HepG2 (cell line): ENCODE results near the gene LPO. TPM values are rescaled to one million over a fixed set of nuclear protein-coding genes. Genes with fewer than 3 reads are reported as not detected.

Experiments used
- ARID2 ChIP-seq: sonication (generic); formaldehyde crosslinking; IDR thresholded peaks from 2 replicates; pipeline ENCODE4 v1.8.1; 2022; ENCODE audit warnings: mild to moderate bottlenecking, missing genetic modification reagents, borderline replicate concordance
- CEBPG ChIP-seq: IDR thresholded peaks from 2 replicates; pipeline ENCODE4 v1.6.1; 2016
- DMAP1 ChIP-seq: IDR thresholded peaks from 2 replicates; pipeline ENCODE4 v1.6.1; 2016
- DNMT3B ChIP-seq: conservative IDR thresholded peaks from 2 replicates; pipeline ENCODE4 v1.6.1; 2016; ENCODE audit warnings: missing biosample characterization, control low read depth
- FOSL2 ChIP-seq: sonication (generic); formaldehyde crosslinking; IDR thresholded peaks from 2 replicates; pipeline ENCODE4 v1.4.0; 2020; ENCODE audit warnings: missing genetic modification reagents
- KLF13 ChIP-seq: sonication (generic); formaldehyde crosslinking; IDR thresholded peaks from 2 replicates; pipeline ENCODE4 v1.4.0; 2020; ENCODE audit warnings: mild to moderate bottlenecking, missing genetic modification reagents
- MED13 ChIP-seq: sonication (generic); formaldehyde crosslinking; IDR thresholded peaks from 2 replicates; pipeline ENCODE4 v1.5.0; 2020; ENCODE audit warnings: missing genetic modification reagents
- MTF1 ChIP-seq: sonication (generic); formaldehyde crosslinking; IDR thresholded peaks from 2 replicates; pipeline ENCODE4 v1.5.0; 2020; ENCODE audit warnings: missing genetic modification reagents
- SMARCC2 ChIP-seq: fragments of 450-650 bp; IDR thresholded peaks from 2 replicates; pipeline ENCODE4 v1.6.1; 2017; ENCODE audit warnings: antibody characterized with exemption, mild to moderate bottlenecking
- YEATS4 ChIP-seq: sonication (generic); formaldehyde crosslinking; IDR thresholded peaks from 2 replicates; pipeline ENCODE4 v1.4.0; 2020; ENCODE audit warnings: missing genetic modification reagents, borderline replicate concordance
- ZFX ChIP-seq: sonication (generic); formaldehyde crosslinking; IDR thresholded peaks from 2 replicates; pipeline ENCODE4 v1.4.0; 2020; ENCODE audit warnings: mild to moderate bottlenecking, low read depth, missing genetic modification reagents, moderate library complexity
- ZNF253 ChIP-seq: sonication (generic); formaldehyde crosslinking; IDR thresholded peaks from 2 replicates; pipeline ENCODE4 v1.8.0; 2022; ENCODE audit warnings: mild to moderate bottlenecking, missing genetic modification reagents, borderline replicate concordance
- ZNF354B ChIP-seq: sonication (generic); formaldehyde crosslinking; IDR thresholded peaks from 2 replicates; pipeline ENCODE4 v1.8.0; 2022; ENCODE audit warnings: mild to moderate bottlenecking, missing genetic modification reagents
- ZNF577 ChIP-seq: sonication (generic); formaldehyde crosslinking; IDR thresholded peaks from 2 replicates; pipeline ENCODE4 v1.4.0; 2020; ENCODE audit warnings: mild to moderate bottlenecking, low read depth, missing genetic modification reagents, borderline replicate concordance
- ZNF644 ChIP-seq: IDR thresholded peaks from 2 replicates; pipeline ENCODE4 v1.6.1; 2016; ENCODE audit warnings: low read depth
- polyA plus RNA-seq, 8 experiments: library from polyadenylated mRNA; depleted of rRNA in 3 of 8; stranded (reverse) in 7 of 8; unstranded in 1 of 8; fragments of >200 nt; fragmentation: Illumina TruSeq in 4 of 8; extraction: Trizol in 4 of 8; gene quantifications; 2 replicates each; pipeline versions ENCODE4 v1.2.1 to v1.2.3, GENCODE V29; 2011 to 2016; ENCODE audit warnings: low read depth in 4 of 8, missing spikeins in 1 of 8, mixed read lengths in 1 of 8; ENCODE audit not compliant: insufficient read depth in 1 of 8
- total RNA-seq, 5 experiments: library from RNA; depleted of rRNA; stranded (reverse); fragments of >200 nt; fragmentation: Illumina TruSeq; extraction: Trizol; gene quantifications; 2 replicates each; pipeline ENCODE4 v1.2.3, GENCODE V29; 2016; ENCODE audit warnings: low read depth in 1 of 5
- TF ChIP-seq, protein P1 (sequence below): sonication (generic); formaldehyde crosslinking; IDR thresholded peaks from 2 replicates; pipeline ENCODE4 v1.4.0; 2020; ENCODE audit warnings: missing genetic modification reagents, borderline replicate concordance
- TF ChIP-seq, protein P2 (sequence below): sonication (generic); formaldehyde crosslinking; IDR thresholded peaks from 2 replicates; pipeline ENCODE4 v1.8.1; 2023; ENCODE audit warnings: mild to moderate bottlenecking, missing genetic modification reagents
- TF ChIP-seq, protein P3 (sequence below): sonication (generic); formaldehyde crosslinking; conservative IDR thresholded peaks from 2 replicates; pipeline ENCODE4 v1.8.0; 2022; ENCODE audit warnings: missing genetic modification reagents
- TF ChIP-seq, protein P4 (sequence below): sonication (generic); formaldehyde crosslinking; IDR thresholded peaks from 2 replicates; pipeline ENCODE4 v1.4.0; 2020; ENCODE audit warnings: missing genetic modification reagents
- TF ChIP-seq, protein P5 (sequence below): sonication (generic); formaldehyde crosslinking; IDR thresholded peaks from 2 replicates; pipeline ENCODE4 v1.9.0; 2021; ENCODE audit warnings: missing genetic modification reagents, borderline replicate concordance

The LPO gene
- total and polyA plus RNA-seq, 2 of the 13 experiments (the other 11 are each of a cell fraction or from before 2014, with no cell fraction given): not detected

DNA sequence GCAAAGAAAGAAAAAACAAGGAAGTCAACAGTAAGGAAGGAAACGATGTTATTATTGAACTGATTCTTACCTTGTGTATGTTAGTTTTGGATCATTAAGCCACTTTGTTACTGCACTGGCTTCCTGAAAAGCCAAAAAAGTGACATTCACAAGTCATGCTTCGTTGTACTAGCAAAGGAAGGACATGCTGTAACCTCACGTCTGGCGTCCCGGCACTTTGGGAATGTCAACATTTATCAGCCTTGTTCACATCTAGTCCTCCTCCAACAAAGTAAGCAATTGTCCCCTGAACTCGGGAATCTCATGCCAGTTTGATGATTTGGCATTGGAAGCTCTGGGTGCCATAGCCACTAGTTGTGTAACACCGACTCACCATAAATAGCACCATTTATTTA lies 18.6 kb upstream of the LPO start (continued):
- TF ChIP-seq, protein P1, sequence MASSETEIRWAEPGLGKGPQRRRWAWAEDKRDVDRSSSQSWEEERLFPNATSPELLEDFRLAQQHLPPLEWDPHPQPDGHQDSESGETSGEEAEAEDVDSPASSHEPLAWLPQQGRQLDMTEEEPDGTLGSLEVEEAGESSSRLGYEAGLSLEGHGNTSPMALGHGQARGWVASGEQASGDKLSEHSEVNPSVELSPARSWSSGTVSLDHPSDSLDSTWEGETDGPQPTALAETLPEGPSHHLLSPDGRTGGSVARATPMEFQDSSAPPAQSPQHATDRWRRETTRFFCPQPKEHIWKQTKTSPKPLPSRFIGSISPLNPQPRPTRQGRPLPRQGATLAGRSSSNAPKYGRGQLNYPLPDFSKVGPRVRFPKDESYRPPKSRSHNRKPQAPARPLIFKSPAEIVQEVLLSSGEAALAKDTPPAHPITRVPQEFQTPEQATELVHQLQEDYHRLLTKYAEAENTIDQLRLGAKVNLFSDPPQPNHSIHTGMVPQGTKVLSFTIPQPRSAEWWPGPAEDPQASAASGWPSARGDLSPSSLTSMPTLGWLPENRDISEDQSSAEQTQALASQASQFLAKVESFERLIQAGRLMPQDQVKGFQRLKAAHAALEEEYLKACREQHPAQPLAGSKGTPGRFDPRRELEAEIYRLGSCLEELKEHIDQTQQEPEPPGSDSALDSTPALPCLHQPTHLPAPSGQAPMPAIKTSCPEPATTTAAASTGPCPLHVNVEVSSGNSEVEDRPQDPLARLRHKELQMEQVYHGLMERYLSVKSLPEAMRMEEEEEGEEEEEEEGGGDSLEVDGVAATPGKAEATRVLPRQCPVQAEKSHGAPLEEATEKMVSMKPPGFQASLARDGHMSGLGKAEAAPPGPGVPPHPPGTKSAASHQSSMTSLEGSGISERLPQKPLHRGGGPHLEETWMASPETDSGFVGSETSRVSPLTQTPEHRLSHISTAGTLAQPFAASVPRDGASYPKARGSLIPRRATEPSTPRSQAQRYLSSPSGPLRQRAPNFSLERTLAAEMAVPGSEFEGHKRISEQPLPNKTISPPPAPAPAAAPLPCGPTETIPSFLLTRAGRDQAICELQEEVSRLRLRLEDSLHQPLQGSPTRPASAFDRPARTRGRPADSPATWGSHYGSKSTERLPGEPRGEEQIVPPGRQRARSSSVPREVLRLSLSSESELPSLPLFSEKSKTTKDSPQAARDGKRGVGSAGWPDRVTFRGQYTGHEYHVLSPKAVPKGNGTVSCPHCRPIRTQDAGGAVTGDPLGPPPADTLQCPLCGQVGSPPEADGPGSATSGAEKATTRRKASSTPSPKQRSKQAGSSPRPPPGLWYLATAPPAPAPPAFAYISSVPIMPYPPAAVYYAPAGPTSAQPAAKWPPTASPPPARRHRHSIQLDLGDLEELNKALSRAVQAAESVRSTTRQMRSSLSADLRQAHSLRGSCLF: no peak
- TF ChIP-seq ZNF253 (CRISPR knock-in tag) (no peak), YEATS4 (CRISPR knock-in tag) (no peak; the same call in 1 of the 2 replicates), SMARCC2 (no peak), MTF1 (CRISPR knock-in tag) (no peak), ZFX (CRISPR knock-in tag) (no peak), CEBPG (CRISPR knock-in tag) (0 out of 2 replicates have a peak, but pooled peaks have one; percentile 27), FOSL2 (CRISPR knock-in tag) (peak; percentile 70), DMAP1 (CRISPR knock-in tag) (no peak), ZNF644 (CRISPR knock-in tag) (peak; percentile 78), ZNF577 (CRISPR knock-in tag) (no peak), ARID2 (CRISPR knock-in tag) (no peak), MED13 (CRISPR knock-in tag) (no peak), DNMT3B (CRISPR knock-in tag) (no peak), ZNF354B (CRISPR knock-in tag) (no peak), KLF13 (CRISPR knock-in tag) (no peak)
- TF ChIP-seq, protein P2, sequence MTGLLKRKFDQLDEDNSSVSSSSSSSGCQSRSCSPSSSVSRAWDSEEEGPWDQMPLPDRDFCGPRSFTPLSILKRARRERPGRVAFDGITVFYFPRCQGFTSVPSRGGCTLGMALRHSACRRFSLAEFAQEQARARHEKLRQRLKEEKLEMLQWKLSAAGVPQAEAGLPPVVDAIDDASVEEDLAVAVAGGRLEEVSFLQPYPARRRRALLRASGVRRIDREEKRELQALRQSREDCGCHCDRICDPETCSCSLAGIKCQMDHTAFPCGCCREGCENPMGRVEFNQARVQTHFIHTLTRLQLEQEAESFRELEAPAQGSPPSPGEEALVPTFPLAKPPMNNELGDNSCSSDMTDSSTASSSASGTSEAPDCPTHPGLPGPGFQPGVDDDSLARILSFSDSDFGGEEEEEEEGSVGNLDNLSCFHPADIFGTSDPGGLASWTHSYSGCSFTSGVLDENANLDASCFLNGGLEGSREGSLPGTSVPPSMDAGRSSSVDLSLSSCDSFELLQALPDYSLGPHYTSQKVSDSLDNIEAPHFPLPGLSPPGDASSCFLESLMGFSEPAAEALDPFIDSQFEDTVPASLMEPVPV (CRISPR knock-in tag): no peak
- TF ChIP-seq, protein P3, sequence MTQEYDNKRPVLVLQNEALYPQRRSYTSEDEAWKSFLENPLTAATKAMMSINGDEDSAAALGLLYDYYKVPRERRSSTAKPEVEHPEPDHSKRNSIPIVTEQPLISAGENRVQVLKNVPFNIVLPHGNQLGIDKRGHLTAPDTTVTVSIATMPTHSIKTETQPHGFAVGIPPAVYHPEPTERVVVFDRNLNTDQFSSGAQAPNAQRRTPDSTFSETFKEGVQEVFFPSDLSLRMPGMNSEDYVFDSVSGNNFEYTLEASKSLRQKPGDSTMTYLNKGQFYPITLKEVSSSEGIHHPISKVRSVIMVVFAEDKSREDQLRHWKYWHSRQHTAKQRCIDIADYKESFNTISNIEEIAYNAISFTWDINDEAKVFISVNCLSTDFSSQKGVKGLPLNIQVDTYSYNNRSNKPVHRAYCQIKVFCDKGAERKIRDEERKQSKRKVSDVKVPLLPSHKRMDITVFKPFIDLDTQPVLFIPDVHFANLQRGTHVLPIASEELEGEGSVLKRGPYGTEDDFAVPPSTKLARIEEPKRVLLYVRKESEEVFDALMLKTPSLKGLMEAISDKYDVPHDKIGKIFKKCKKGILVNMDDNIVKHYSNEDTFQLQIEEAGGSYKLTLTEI (CRISPR knock-in tag): no peak
- TF ChIP-seq, protein P4, sequence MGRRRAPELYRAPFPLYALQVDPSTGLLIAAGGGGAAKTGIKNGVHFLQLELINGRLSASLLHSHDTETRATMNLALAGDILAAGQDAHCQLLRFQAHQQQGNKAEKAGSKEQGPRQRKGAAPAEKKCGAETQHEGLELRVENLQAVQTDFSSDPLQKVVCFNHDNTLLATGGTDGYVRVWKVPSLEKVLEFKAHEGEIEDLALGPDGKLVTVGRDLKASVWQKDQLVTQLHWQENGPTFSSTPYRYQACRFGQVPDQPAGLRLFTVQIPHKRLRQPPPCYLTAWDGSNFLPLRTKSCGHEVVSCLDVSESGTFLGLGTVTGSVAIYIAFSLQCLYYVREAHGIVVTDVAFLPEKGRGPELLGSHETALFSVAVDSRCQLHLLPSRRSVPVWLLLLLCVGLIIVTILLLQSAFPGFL (CRISPR knock-in tag): no peak
- TF ChIP-seq, protein P5, sequence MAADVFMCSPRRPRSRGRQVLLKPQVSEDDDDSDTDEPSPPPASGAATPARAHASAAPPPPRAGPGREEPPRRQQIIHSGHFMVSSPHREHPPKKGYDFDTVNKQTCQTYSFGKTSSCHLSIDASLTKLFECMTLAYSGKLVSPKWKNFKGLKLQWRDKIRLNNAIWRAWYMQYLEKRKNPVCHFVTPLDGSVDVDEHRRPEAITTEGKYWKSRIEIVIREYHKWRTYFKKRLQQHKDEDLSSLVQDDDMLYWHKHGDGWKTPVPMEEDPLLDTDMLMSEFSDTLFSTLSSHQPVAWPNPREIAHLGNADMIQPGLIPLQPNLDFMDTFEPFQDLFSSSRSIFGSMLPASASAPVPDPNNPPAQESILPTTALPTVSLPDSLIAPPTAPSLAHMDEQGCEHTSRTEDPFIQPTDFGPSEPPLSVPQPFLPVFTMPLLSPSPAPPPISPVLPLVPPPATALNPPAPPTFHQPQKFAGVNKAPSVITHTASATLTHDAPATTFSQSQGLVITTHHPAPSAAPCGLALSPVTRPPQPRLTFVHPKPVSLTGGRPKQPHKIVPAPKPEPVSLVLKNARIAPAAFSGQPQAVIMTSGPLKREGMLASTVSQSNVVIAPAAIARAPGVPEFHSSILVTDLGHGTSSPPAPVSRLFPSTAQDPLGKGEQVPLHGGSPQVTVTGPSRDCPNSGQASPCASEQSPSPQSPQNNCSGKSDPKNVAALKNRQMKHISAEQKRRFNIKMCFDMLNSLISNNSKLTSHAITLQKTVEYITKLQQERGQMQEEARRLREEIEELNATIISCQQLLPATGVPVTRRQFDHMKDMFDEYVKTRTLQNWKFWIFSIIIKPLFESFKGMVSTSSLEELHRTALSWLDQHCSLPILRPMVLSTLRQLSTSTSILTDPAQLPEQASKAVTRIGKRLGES (CRISPR knock-in tag): no peak
